Activated CD8-positive, alpha-beta memory T cell treated with anti-CD3 and anti-CD28 coated beads for 48 hours (primary cell): ENCODE measurements around the gene PLXNB1.

Source experiments
- DNase-seq, 3 experiments: peaks; one replicate each; pipeline ENCODE4 v3.0.0-alpha.2; 2020; ENCODE audit warnings: low read depth in 2 of 3, low spot score in 2 of 3

PLXNB1 gene

DNA sequence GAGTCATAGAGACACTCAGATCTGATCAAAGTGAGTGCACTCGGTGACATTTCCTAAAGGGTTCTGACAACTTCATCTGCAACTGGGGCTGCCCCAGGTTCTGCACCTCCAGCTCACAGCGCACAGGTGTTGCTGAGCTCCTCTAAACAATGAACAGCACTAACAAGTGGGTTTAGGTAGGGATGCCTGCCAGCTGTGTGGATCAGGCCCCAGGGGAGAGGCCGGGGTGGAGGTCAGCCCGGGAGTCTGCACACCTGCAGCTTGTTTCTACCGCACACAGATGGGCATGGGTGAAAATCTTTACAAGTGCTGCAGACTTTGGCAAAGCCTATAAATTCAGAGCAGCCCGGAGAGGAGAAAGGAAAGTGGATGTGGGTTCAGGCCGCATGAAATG is 57.5 kb downstream of the PLXNB1 start:
- no peak for DNase-seq

DNA sequence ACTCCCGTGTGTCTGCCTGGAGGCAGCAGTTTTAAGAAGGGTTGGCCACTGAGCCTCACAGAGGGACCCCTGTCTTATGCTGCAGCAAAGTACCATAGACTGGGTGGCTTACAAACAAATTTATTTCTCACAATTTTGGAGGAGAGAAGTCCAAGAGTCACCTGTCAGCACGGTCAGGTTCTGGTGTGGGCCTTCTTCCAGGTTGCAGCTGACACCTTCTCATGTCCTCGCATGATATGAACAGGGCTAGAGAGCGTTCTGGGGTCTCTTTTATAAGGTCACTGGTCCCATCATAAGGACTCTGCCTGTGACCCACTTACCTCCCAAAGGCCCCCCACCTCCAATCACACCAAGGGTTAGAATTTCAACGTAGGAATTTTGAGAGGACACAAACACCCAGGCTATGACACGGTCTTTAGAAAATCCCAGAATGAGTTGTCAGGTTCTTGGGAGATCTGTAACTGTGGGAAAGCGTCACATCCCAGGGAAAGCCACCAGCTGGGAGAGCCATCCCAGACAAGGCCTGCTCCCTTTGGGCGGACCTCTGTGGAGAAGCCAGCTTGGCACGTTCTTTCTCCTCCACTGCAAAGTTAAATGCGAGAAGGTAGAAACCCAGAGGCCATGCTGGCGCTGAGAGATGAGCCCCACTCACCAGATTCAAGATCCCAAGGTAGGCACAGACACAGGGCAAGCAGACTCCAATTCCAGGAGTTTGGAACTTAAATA is 58.1 kb downstream of the PLXNB1 start, which contains the start of gene FBXW12:
Gene FBXW12, plus strand, starts transcription at position 569 of the 726 bp plus-strand sequence. CDS start 549 bp downstream, outside the sequence.
- no peak for DNase-seq

DNA sequence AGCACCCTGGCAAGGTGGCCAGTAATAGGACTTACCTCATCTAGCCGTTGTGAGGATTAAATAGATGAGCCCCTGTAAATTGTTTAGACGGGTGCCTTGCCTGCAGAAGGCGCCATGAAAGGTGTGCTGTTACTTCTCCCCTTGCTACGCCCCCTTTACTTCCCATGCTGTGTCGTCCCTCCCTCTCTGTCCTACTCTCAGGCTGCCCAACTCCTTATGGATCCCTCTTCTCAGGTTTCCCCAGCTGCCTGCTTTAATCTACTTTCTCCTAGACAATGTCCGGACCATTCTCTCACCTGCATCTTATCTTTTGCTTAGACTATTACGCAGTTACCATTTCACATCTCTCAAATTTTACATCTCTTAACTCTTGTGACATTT is 59.6 kb downstream of the PLXNB1 start:
- no peak for DNase-seq

DNA sequence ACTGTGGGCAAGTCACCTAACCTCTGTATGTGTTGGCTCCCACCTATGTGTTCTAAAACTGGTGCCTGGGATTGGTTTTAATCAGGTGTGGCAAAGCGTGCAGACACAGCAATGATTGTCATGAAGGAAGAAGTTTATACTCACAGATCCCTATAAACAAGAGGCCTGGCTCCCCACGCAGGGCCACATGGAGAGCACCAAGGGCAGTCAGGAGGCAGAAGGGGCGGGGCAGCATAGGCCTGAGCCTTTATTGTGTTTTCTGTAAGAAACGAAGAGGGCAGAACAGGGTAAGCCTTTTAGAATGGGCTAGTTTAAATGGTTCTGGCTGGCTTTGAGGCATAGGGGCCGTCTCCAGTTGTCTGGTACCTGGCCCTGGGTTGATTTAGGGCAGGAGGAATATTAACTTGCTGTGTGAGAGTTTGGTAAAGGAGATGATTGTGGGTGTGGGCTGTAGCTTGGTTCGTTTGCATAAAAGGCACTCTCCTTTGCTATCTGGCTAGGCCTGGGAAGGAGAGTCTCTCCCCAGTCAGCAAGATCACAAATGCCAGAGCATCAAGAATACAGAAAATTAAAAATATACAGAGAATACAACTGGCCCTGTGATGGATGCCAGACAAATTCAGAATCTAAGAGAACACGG is 60.1 kb downstream of the PLXNB1 start:
- no peak for DNase-seq

DNA sequence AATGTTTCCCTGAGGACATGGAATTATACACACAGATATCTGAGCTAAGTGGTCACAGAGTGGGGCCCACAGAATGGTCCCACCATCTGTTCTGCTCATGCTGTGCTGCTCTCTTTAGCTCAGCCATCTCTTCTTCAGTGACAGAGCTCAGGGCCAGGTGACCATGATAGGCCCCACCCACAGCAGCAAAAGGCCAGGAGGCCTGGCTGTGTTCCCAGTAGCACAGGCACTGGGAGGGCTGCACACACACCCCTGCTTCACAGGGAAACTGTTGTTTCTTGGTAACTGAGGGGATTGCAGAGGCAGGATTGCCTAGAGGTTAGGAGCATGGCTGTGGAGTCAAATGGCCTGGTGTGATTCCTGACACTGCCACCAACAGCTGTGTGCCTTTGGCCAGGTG is 62.7 kb downstream of the PLXNB1 start:
- no peak for DNase-seq

DNA sequence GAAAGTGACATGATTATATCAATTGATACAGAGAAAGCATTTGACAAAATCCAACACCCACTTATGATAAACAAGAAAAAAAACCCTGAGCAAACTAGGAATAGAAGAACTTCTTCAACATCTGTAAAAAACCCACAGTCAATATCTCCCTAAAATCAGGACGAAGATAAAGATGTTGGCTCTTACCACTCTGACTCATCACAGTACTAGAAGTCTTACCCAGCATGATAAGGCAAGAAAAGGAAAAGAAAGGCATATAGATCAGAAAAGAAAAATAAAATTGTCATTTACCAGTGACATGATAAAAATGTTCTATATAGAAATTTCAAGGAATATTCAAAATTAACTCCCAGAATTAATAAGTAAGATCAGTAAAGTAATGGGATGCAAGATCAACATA is 65.0 kb downstream of the PLXNB1 start:
- DNase-seq: no peak

DNA sequence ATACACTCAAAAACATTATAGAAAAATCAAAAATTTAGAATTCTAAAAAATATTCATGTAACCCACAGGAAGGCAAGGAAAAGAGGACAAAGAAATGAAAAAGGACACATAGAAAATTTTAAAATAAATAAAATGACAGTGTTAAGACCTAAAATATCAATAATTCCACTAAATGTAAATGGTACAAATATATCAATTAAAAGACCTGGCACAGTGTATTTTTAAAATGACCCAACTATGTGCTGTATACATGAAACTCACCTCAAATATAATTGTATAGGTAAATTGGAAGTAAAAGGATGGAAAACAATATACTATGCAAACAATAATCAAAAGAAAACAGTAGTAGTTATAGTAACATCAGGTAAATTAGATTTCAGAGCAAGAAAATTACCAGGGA is 68.0 kb downstream of the PLXNB1 start:
- DNase-seq: no peak

DNA sequence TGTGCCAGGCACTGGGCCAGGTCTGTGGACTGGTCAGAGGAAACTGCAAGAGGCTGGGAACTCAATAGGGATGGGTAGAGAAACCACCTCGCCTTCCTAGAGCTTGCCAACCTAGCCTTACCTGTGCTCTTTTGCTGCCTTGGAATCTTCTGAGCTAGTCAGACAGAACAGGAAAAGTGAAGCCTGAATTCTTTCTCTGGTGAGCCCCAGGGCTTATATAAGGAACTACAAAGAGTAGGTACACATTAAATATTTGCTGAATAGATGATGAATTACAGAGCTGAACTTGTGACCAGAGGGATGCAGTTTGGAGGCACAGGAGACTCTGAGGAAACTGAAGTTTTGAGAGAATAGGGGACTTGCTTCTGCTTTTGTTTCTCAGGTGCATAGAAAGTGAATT is 73.5 kb downstream of the PLXNB1 start:
- no peak for DNase-seq

DNA sequence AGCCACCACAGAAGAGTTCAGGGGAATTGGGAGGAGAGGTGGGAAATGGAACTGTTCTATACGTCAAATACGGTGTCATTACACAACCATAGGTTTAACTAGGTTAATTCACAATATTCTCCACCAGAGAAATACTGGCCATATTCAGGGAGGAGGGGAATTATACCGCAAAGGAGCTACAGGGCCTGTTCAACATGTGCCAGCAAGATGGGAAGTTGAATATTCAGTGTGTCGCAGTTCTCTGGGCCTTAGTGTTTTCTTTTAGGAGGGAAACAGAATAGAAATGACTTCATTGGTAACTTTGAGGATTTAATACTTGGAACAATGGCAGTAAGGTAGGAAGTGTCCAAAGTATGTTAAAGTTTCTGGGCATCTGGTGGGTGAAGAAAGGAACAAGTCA is 75.9 kb downstream of the PLXNB1 start:
- no peak for DNase-seq
